Mucosa of descending colon (tissue), 3 donors: ENCODE data around the gene GPR78. TPM values are rescaled to one million over a fixed set of nuclear protein-coding genes. Genes with fewer than 3 reads are reported as not detected.

ENCODE experiments used
- total RNA-seq, 3 donors: library from RNA; stranded (reverse); fragmentation: NEBNext Ultra II Directional in 2 of 3; extraction: Animal tissue kit (Norgen Biotek cat#: 25700) in 2 of 3; gene quantifications; one replicate each; pipeline versions ENCODE4 v1.2.1 to v1.2.4, GENCODE V29; 2021 to 2023
- donor health status: DM: no; HTN: no; CAD: no; lungs with moderate emphysema.
- donor health status: DM: no; HTN: no; CAD: no.
- donor health status: DM: no; HTN: yes; CAD: no.

Gene GPR78
- total RNA-seq, 3 donors from 2014 or later = 0.19 TPM; not detected in 2

Other genes with a start within 250 kb of the GPR78 start
- 10 to 100 TPM; 22.4 to 34.7 (median 26.0) TPM for gene ACOX3, start 139.7 kb upstream of the GPR78 start, total RNA-seq
- gene TRMT44, start 139.6 kb upstream of the GPR78 start, total RNA-seq = 10 to 100 TPM; 14.0 to 21.7 (median 17.1) TPM
- 1 to 10 TPM in 1 of 3 donors, under 1 TPM in 2; 0.63 to 2.6 (median 0.81) TPM for gene CPZ, start 12.4 kb downstream of the GPR78 start, total RNA-seq